SK-N-SH (cell line): Measurements from ENCODE around the gene KRT81.

Source experiments
- EP300 ChIP-seq, 2 experiments: IDR thresholded peaks; 2 replicates each; pipeline versions ENCODE4 v1.4.0 to v1.6.1; 2012; ENCODE audit warnings: borderline replicate concordance in 1 of 2, low read depth in 1 of 2, low read length in 1 of 2
- FOSL2 ChIP-seq: IDR thresholded peaks from 2 replicates; pipeline ENCODE4 v1.4.0; 2012; ENCODE audit warnings: low read depth, mild to moderate bottlenecking, moderate library complexity, borderline replicate concordance
- FOXM1 ChIP-seq: IDR thresholded peaks from 2 replicates; pipeline ENCODE4 v1.4.0; 2012; ENCODE audit warnings: low read depth, mild to moderate bottlenecking
- GATA2 ChIP-seq: sonication (generic); formaldehyde crosslinking; IDR thresholded peaks from 2 replicates; pipeline ENCODE4 v1.5.0; 2020; ENCODE audit warnings: mild to moderate bottlenecking, missing genetic modification reagents
- JUND ChIP-seq: IDR thresholded peaks from 2 replicates; pipeline ENCODE4 v1.4.0; 2012
- NRF1 ChIP-seq: IDR thresholded peaks from 2 replicates; pipeline ENCODE4 v1.6.1; 2012; ENCODE audit warnings: low read depth, mild to moderate bottlenecking, low read length
- POLR2AphosphoS5 ChIP-seq: IDR thresholded peaks from 2 replicates; pipeline ENCODE4 v1.6.1; 2012; ENCODE audit warnings: low read depth, low read length
- RXRA ChIP-seq: IDR thresholded peaks from 2 replicates; pipeline ENCODE4 v1.4.0; 2012; ENCODE audit warnings: low read depth, mild to moderate bottlenecking, borderline replicate concordance
- TAF1 ChIP-seq: IDR thresholded peaks from 2 replicates; pipeline ENCODE4 v1.6.1; 2012; ENCODE audit warnings: low read depth, mild to moderate bottlenecking, low read length, moderate library complexity, borderline replicate concordance
- TF ChIP-seq, protein P1 (sequence below): fragments of 200-600 bp; sonication (generic); IDR thresholded peaks from 2 replicates; pipeline ENCODE4 v1.6.1; 2017; ENCODE audit warnings: antibody characterized with exemption, mild to moderate bottlenecking, moderate library complexity

DNA sequence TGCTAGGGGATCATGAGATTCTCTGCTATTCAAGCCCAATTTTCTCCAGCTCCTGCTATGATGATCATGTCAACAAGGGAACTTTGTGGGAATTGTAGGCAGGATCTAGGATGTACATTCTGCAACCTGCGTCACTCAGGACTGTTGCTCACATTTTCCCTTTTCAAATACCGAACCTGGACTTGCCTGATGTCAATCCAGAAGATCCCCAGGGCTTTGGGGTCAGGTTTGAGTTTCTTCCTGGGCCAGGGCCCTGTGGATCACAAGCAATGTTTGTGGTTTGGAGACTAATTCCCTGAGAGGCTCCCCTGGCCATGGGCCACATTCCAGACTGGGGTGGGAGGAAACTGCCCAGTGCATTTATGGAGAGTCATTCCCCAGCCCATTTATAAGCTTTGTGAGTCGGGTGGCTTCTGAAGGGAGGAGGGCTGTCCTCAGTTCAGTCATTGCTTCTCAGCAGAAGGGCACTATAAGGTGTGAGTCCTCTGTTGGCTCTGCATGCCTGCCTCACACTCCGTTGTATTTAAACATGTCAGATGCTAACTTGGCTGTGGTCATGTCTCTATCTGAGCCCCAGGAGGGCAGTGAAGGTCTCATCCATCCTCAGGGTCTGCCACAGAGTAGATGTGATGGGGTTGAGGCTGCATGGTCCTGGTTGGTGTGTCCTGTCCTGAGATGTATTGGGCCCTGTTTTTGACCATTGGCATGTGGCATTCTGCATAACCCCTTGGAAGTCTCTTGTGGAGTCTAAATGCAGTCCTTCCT, 10.4 kb downstream of the KRT81 start:
- TF ChIP-seq, protein P1, sequence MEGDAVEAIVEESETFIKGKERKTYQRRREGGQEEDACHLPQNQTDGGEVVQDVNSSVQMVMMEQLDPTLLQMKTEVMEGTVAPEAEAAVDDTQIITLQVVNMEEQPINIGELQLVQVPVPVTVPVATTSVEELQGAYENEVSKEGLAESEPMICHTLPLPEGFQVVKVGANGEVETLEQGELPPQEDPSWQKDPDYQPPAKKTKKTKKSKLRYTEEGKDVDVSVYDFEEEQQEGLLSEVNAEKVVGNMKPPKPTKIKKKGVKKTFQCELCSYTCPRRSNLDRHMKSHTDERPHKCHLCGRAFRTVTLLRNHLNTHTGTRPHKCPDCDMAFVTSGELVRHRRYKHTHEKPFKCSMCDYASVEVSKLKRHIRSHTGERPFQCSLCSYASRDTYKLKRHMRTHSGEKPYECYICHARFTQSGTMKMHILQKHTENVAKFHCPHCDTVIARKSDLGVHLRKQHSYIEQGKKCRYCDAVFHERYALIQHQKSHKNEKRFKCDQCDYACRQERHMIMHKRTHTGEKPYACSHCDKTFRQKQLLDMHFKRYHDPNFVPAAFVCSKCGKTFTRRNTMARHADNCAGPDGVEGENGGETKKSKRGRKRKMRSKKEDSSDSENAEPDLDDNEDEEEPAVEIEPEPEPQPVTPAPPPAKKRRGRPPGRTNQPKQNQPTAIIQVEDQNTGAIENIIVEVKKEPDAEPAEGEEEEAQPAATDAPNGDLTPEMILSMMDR: no peak
- TF ChIP-seq FOXM1 (0 out of 2 replicates have a peak, but pooled peaks have one; percentile 46), EP300 (IDR thresholded peaks at IDR 0.05; ENCODE audit: borderline replicate concordance in 1 of 2, low read depth in 1 of 2, low read length in 1 of 2) (peak in 1 of 2 experiments; percentile 87; a peak in 2 of 4 replicates), TAF1 (no peak), NRF1 (no peak), GATA2 (CRISPR knock-in tag) (no peak), POLR2AphosphoS5 (peak; percentile 58; the same call in 1 of the 2 replicates), FOSL2 (peak; percentile 68), RXRA (peak; percentile 85), JUND (peak; percentile 57)
